Measurements from ENCODE around the gene ANKRD16. TPM values are rescaled to one million over a fixed set of nuclear protein-coding genes. Genes with fewer than 3 reads are reported as not detected.
"Not testable (repeated sequence)": the region's sequence is repeated elsewhere in the genome, so short reads cannot be mapped to it uniquely, and the experiment has no call there.

The ANKRD16 gene
- total RNA-seq, 4 donors from 2014 or later: 6.6 to 10.8 (median 9.7) TPM

DNA sequence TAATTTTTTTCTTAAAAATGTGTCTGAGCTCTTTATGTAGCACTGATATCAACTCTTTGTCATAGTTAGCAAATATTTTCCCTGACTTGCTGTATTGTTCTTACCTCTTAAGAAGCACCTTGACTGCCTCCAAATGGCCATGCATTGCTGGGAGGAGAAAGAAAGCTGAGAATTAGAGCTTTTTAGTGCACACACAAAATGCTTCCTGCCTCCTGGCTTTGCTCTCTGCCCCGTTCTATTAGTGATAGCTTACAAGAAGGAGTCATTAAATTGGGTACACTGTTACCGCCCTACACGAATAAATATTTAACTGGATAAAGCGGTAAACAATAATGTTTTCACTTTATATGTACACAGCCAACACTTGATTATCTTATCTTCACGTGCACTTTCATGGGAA is 4.1 kb downstream of the ANKRD16 start:
- H3K4me3 ChIP-seq: no peak overlapping the region
- H3K4me1 ChIP-seq: peaks cover 24% of the 10 kb centered on the region
- no peak for DNase-seq (ENCODE audit: low spot score in 2 of 2)
- TF ChIP-seq, protein P1, sequence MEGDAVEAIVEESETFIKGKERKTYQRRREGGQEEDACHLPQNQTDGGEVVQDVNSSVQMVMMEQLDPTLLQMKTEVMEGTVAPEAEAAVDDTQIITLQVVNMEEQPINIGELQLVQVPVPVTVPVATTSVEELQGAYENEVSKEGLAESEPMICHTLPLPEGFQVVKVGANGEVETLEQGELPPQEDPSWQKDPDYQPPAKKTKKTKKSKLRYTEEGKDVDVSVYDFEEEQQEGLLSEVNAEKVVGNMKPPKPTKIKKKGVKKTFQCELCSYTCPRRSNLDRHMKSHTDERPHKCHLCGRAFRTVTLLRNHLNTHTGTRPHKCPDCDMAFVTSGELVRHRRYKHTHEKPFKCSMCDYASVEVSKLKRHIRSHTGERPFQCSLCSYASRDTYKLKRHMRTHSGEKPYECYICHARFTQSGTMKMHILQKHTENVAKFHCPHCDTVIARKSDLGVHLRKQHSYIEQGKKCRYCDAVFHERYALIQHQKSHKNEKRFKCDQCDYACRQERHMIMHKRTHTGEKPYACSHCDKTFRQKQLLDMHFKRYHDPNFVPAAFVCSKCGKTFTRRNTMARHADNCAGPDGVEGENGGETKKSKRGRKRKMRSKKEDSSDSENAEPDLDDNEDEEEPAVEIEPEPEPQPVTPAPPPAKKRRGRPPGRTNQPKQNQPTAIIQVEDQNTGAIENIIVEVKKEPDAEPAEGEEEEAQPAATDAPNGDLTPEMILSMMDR (IDR thresholded peaks at IDR 0.05): no peak
- TF ChIP-seq POLR2A (IDR thresholded peaks at IDR 0.05) (no peak), POLR2AphosphoS5 (IDR thresholded peaks at IDR 0.05) (no peak), EP300 (IDR thresholded peaks at IDR 0.05) (no peak)
- no peaks in the 10 kb centered on the region for H3K27me3 ChIP-seq
- H3K36me3 ChIP-seq: peaks cover 43% of the 10 kb centered on the region
- H3K9me3 ChIP-seq: no peaks in the 10 kb centered on the region
- H3K27ac ChIP-seq: no peak overlapping the region
- WGBS: 86% methylated on average over 5 of the region's 5 CpGs

DNA sequence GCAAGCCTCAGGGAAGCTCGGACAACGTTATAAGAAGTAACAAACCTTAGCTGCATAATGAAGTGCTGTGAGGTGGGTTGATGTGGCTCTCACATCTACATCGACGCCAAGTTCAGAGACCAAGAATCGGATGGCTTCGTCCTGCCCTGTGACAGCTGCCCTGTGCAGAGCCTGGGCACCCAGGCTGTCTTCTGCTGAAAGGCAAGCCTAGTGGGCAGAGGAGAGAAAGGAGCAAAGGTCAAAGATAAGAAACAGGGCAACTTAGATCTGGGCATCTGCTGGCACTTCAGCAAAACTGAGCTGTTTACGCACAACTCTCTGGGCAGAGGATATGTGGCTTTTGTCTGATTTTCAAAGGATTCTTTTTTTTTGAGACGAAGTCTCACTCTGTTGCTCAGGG is 6.7 kb downstream of the ANKRD16 start:
- Histone ChIP-seq H3K27ac (no peak overlapping the region), H3K9me3 (no peaks in the 10 kb centered on the region), H3K36me3 (peaks cover 67% of the 10 kb centered on the region), H3K4me1 (peaks cover 13% of the 10 kb centered on the region), H3K4me3 (no peak overlapping the region), H3K27me3 (no peaks in the 10 kb centered on the region)
- 66% methylated on average over 7 of the region's 8 CpGs for WGBS
- TF ChIP-seq EP300 (IDR thresholded peaks at IDR 0.05) (no peak), POLR2A (IDR thresholded peaks at IDR 0.05) (no peak), POLR2AphosphoS5 (IDR thresholded peaks at IDR 0.05) (no peak)
- TF ChIP-seq, protein P1 (IDR thresholded peaks at IDR 0.05): no peak
- no peak for DNase-seq (ENCODE audit: low spot score in 2 of 2)

DNA sequence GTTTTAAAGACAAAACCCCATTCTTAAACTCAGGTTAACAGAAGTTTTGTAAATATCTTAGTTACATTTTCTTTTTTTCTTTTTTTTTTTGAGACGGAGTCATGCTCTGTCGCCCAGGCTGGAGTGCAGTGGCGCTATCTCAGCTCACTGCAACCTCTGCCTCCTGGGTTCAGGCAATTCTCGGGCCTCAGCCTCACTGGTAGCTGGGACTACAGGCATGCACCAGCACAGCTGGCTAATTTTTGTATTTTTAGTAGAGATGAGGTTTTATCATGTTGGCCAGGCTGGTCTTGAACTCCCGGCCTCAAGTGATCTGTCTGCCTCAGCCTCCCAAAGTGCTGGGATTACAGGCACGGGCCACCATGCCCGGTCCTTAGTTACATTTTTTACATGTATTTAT is 12.7 kb downstream of the ANKRD16 start:
- DNase-seq (ENCODE audit: low spot score in 2 of 2); H3K4me3 ChIP-seq; H3K27me3 ChIP-seq; H3K9me3 ChIP-seq: not testable (repeated sequence)
- H3K36me3 ChIP-seq: peaks cover 55% of the 10 kb centered on the region
- H3K4me1 ChIP-seq: peaks cover 11% of the 10 kb centered on the region
- H3K27ac ChIP-seq: peak overlapping the region; percentile 69
- 88% methylated on average over 7 of the region's 7 CpGs for WGBS

DNA sequence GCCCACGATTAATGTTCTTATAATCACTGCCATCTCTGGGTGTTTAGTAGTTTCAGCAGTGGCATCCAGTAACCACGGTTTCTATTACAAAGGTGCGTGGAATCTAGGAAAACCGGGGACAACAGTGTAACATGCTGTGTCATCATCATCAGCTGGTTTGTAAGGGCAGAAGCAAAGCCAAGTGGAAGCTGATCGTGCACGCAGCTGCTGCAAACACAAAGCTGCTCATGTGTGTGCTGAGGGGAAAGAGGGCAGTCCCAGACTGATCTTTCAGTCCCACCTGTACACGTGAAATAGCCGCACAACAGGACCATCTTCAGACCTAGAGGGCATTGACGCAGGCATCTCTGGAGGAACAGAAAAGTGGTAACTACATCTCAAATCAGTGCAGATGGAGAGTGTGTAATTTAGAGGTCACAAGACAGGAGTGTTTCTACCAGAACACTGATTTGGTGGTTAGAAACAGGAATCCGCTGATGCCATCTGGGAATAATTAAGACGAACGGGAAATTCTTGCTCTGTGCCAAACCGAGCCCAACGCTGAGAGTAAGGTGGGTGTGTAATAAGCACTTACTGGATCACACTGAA is 13.4 kb downstream of the ANKRD16 start:
- 53% methylated on average over 14 of the region's 14 CpGs for WGBS
- DNase-seq (ENCODE audit: low spot score in 2 of 2): no peak

DNA sequence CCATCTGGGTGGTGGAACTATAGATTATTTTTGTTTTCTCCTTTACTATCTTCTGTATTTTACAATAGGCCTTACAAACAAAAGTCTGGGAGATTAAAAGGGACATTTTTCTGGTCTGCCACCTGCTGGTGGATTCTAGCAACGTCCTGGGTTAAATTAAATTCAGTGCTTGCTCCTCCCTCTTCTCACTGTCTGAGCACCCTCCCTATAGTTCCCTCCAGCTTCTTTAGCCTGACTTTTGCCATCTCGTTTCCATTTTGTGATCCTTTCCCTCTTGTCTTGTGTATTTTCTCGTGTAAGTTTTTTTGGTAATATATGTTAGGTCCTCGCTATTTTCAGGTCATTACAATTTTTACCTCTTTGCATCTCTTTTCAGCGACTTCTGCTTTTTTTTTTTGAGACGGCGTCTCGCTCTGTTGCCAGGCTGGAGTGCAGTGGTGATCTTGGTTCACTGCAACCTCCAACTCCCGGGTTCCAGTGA is 16.1 kb downstream of the ANKRD16 start:
- Histone ChIP-seq H3K27me3 (no peaks in the 10 kb centered on the region), H3K9me3 (no peaks in the 10 kb centered on the region), H3K36me3 (peaks cover 30% of the 10 kb centered on the region), H3K27ac (no peak overlapping the region), H3K4me1 (peaks cover 11% of the 10 kb centered on the region), H3K4me3 (no peak overlapping the region)
- TF ChIP-seq, protein P1 (IDR thresholded peaks at IDR 0.05): peak; percentile 58 to 72
- TF ChIP-seq EP300 (IDR thresholded peaks at IDR 0.05) (no peak), POLR2A (IDR thresholded peaks at IDR 0.05) (no peak)
- peak in 1 of 2 donors; percentile 74 for DNase-seq (ENCODE audit: low spot score in 2 of 2)
- WGBS: 49% methylated on average over 9 of the region's 9 CpGs

More for the DNA sequence above, 13.4 kb downstream of the ANKRD16 start:
- peaks cover 11% of the 10 kb centered on the region for H3K4me1 ChIP-seq
- TF ChIP-seq POLR2AphosphoS5 (IDR thresholded peaks at IDR 0.05) (no peak), EP300 (IDR thresholded peaks at IDR 0.05) (no peak), POLR2A (IDR thresholded peaks at IDR 0.05) (no peak)
- TF ChIP-seq, protein P1 (IDR thresholded peaks at IDR 0.05): no peak
- no peaks in the 10 kb centered on the region for H3K9me3 ChIP-seq
- peaks cover 49% of the 10 kb centered on the region for H3K36me3 ChIP-seq
- H3K4me3 ChIP-seq: no peak overlapping the region
- H3K27ac ChIP-seq: peak overlapping the region; percentile 69
- H3K27me3 ChIP-seq: no peaks in the 10 kb centered on the region

DNA sequence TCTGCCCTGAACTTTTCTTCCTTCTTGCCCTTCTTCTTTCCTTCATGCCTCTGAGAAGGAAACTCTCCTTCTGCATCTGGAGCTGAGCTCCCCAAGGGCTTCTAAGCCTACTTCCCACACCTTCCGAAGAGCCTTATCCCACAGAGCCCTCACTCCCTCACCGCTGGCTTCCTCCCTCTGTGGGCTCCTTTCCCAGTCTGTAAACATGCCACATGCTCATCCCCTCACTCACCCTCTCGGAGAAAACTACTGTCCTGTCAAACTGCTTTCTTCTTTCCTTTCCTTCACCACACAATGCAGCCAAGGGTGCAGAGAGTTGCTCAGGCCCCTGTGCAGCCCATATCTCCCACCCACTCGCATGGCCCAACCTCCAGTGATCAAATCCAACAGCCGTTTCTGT is 18.1 kb downstream of the ANKRD16 start:
- TF ChIP-seq POLR2AphosphoS5 (IDR thresholded peaks at IDR 0.05): no peak
- Histone ChIP-seq H3K36me3 (peaks cover 11% of the 10 kb centered on the region), H3K9me3 (no peaks in the 10 kb centered on the region), H3K27me3 (no peaks in the 10 kb centered on the region), H3K27ac (no peak overlapping the region), H3K4me3 (no peak overlapping the region), H3K4me1 (peaks cover 11% of the 10 kb centered on the region)
- WGBS: 72% methylated on average over 5 of the region's 5 CpGs
- no peak for DNase-seq (ENCODE audit: low spot score in 2 of 2)
